Measurements from ENCODE around the gene HSCB.
A peak's percentile ranks its signal among the peaks of the same experiment; 100 is the strongest.
"Not testable (repeated sequence)": the region's sequence is repeated elsewhere in the genome, so short reads cannot be mapped to it uniquely, and the experiment has no call there.

HSCB gene

DNA sequence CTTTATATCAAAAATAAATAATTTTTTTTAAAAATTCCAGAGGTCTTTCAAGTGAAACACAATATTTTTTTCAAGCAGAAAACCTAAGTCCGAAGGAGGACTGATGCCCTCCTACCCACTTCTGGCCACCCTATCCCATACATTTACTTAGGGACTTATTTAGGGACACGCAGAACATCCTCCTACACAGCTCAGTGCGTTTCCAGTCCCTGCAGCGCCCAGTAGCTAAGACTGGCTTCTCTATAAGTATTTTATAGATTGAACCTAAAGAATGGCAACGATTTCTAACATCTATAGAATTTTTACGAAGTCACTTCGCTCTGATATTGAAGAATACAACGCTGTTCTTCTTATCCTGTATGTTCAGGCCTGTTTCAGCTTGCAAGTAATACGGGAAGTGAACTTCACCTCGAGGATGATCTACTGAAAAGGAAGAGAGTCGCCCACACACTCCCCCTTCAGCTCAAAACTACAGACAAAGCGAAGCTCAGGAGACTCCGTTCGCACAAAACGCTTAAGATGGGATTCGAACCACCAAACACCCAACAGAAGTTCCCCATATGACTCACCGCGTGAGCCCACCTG, 547 bp upstream of the HSCB start:
- no peak for DNase-seq

- no peak for DNase-seq
Measured at GRCh38 chr22:28742562-28742962, 723 bp downstream of the HSCB start.

DNA sequence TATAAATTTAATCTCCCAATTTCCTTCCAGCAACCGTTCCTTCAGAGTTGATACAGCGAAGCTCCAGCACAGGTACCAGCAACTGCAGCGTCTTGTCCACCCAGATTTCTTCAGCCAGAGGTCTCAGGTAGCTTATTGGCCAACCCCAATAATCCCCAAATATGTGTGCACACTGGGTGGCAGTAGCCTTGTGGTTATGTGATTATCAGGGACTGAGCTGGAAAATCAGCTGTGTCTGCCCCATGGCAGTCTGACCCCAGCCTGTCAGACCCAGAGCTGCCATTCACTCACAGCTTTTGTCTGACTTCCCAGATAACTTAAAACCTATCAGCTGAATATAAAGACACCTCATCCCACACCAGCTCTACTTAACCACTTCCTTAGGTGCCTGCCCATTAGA, 2.0 kb downstream of the HSCB start:
- no peak for DNase-seq

GRCh38 chr22:28750471-28750881, 8.6 kb downstream of the HSCB start:
- no peak for DNase-seq

GRCh38 chr22:28754512-28754911, 12.7 kb downstream of the HSCB start:
- not testable (repeated sequence) for DNase-seq

DNA sequence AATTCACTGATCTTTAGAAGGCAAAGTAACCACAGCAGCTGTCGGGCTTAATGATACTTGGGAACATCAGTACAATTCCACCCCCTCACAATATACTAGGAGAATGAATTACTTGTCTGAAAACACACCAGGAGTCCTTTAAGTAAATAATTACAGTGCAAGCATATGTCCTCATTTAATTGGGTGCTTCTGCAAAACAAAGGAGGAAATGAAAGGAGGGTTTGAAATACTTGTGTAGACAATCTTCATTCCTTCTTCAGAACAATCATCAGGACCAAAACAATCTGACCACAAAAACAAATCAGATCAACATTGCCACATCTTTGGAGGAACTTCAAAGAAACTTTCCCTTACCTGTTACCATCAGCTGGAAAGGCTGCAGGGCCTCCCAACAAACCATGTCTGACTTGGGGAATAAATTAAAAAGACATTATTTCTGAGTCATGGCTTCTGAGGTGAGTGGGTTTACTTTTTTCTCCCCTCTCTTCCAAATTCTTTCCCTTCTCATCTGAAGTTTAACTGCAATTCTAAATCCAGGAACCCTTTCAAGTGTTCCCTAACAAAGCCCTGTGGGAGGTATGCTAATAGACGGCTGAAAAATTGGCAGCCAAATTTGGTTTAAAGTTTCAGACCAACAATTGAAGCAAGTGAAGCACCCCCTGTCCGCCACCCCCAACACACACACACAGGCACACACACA, 18.2 kb downstream of the HSCB start:
- no peak for DNase-seq

DNA sequence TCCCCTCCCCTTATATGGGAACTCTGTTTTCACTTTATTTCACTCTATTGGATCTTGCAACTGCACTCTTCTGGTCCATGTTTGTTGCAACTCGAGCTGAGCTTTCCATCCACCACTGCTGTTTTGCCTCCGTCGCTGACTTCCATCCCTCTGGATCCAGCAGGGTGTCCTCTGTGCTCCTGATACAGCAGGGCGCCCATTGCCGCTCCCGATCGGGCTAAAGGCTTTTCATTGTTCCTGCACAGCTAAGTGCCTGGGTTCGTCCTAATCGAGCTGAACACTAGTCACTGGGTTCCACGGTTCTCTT, 19.6 kb downstream of the HSCB start:
- no peak for DNase-seq

DNA sequence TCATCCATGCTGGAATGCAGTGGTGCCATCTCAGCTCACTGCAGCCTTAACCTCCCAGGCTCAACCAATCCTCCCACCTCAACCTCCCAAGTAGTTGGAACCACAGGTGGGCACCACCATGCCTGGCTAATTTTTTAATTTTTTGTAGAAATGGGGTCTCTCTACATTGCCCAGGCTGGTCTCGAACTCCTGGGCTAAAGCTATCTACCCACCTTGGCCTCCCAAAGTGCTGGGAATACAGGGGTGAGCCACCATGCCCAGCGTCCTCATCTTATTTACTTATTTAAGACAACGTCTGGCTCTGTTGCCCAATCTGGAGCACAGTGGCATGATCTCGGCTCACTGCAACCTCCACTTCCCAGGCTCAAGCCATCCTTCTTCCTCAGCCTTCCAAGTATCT, 20.2 kb downstream of the HSCB start:
- DNase-seq: not testable (repeated sequence)

DNA sequence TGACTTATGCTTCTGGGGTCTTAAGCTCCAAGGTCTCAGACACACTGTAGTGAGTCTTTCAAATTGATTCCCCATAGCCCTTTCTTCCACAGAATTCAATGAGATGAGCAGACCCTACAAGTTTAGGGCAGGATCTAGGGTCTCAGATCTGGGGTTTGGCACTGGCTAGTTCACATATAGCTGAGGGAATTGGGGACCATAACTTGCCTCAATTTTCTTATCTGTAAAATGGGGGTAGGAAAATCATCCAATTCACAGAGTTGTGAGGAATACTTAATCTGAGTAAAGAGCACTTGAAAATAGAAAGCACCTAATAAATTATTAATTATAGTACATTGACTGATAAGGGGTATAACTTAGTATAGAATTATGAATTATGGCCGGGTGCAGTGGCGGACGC, 24.8 kb downstream of the HSCB start:
- DNase-seq: no peak

GRCh38 chr22:28768701-28769393, 27.0 kb downstream of the HSCB start:
- DNase-seq: no peak

GRCh38 chr22:28769394-28770085, 27.7 kb downstream of the HSCB start:
- DNase-seq: no peak

GRCh38 chr22:28771195-28771791, 29.5 kb downstream of the HSCB start:
- DNase-seq: no peak

DNA sequence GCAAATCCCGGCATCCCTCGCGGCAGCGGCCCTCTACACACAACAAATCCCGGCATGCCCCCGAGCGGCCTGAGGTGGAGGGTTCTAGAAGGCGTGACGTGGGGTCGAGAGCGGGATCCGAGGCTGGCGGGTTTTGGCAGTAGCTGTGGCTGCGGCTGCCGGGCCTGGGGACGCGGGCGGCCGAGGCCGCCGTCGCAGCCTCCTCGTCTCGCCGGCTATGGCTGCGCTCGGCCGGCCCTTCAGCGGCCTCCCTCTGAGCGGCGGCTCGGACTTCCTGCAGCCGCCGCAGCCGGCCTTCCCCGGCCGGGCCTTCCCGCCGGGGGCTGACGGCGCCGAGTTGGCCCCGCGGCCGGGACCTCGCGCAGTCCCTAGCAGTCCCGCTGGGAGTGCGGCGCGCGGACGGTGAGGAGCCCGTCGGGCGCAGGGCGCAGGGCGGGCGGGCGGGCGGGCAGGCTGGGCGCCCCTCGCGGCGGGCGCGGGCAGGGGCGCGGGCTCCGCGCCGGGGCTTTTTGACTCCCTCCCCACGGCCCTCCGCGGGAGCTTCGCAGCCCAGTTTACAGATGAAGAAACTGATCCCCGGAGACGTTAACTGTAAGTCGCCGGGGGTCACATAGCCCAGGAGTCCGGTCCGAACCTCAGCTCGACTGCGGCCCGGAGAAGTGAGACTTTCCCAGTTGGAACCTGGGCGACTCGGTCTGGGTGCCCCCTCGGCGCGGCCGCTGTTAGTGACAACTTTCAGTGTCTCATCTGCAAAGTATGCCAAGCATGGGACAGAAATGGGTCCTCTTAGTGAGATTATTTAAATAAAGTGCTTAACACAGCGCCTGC, 31.0 kb downstream of the HSCB start, which contains the start of gene CCDC117:
Gene CCDC117, plus strand, starts transcription at position 63 of the 828 bp plus-strand sequence. Its CDS starts 155 bp downstream, at position 218.
- DNase-seq: peak; percentile 36 to 71

DNA sequence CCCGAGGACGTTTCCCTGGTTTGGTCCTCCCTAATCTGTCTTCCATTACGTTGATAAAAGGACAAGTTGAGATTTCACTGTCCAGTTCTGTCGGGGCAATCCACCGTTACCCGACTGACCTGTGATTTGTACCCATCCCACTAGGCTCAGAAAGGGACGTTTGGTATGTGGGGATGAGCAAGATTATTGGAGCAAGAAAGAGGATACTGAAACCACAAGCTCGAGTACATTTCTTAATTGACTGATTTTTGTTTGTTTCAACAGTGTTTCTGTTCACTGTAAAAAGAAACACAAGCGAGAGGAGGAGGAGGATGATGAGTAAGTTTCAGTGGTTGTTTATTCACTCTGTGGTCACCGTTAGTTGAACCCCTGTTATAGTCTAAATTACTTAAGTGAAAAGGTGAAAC, 31.6 kb downstream of the HSCB start:
- DNase-seq: no peak

DNA sequence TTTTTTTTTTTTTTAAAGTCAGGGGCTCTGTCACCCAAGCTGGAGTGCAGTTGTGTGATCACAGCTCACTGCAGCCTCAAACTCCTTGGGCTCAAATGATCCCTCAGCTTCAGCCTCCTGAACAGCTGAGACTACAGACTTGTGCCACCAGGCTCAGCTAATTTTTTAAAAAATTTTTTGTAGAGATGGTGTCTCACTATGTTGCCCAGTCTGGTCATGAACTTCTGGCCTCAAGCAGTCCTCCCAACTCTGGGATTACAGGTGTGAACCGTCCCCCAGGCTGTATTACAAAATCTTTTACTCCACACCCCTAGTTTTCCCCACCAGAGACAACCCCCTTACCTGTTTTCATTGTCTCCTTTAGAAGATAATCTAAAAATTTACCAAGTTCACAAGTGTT, 32.5 kb downstream of the HSCB start:
- no peak for DNase-seq

- no peak for DNase-seq
Measured at GRCh38 chr22:28779833-28780232, 38.0 kb downstream of the HSCB start.

DNA sequence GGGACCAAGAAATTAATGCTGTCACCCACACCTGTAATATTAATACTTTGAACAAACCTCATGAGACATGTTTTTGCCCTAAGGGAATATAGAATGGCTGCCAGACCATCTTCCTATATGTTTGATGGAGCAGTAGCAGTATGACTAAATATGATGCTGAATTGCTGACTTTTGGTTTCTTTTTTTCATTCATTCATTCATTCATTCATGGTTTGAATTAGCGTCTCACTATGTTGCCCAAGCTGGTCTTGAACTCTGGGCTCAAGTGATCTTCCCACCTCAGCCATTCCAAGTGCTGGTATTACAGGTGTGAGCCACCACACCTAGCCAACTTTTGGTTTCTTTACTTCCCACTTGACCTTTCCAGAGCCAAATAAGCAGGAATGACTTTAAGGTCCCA, 38.5 kb downstream of the HSCB start:
- no peak for DNase-seq

- no peak for DNase-seq
Measured at GRCh38 chr22:28783786-28784671, 42.2 kb downstream of the HSCB start.

DNA sequence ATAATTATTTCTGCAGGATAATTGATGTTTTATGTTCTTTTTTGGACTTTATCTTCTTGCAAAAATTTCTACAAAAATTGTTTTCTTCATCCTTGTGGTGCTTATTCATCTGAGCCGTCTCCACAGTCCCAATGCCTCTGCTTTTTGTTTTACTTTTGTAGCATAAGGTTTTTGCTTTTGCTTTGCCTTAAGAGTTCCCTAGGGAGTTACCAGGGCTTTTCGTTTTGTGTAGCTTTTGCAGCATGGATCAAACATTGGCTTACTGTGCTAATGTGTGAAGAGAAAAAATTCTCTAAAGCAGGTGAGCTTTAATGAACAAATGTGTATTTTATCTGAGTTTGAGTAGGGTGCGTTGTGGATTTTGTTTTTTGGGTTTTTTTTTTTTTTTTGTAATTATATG, 46.8 kb downstream of the HSCB start:
- no peak for DNase-seq

GRCh38 chr22:28791124-28791523, 49.3 kb downstream of the HSCB start:
- no peak for DNase-seq

DNA sequence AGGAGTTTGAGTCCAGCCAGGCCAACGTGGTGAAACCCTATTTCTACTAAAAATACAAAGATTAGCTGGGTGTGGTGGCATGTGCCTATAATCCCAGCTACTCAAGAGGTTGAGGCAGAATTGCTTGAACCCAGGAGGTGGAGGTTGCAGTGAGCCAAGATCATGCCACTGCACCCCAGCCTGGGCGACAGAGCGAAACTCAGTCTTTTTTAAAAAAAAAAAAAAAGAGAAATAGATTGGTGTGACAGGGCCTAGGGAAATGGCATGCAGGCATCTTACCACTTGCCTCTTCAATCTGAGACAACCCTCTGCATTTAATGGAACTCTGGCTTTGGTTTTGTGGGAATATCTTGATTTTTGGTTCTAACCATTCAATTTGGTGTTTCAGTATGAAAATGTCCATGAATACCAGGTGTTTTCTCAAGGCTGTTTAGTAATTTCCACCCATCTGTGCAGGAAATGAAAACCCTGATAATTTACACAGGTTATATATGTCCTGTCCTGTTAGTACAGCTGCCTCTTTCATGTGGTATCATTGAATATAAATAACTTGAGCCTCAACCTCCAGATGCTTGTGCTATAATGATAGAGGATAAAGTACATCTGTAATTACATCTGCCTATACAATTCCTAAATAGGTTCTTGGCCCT, 50.1 kb downstream of the HSCB start:
- DNase-seq: no peak

Data from NCI-H187 (cell line).